HL-60 (cell line): ENCODE data around the gene DCT.

Experiments used
- DNase-seq, 2 experiments: peaks; one replicate each; pipeline ENCODE4 v3.0.0-alpha.2; 2010 to 2020; ENCODE audit warnings: low read depth in 1 of 2, low spot score in 1 of 2
- H3K27ac ChIP-seq: fragments of 250-450 bp; sonication (Bioruptor Pico); replicated peaks from 2 replicates; pipeline ENCODE4 v1.5.1; 2020; ENCODE audit warnings: mild to moderate bottlenecking, moderate library complexity
- H3K27me3 ChIP-seq: fragments of 250-450 bp; sonication (Bioruptor Pico); 2 replicates; pipeline ENCODE4 v1.5.1; 2021; ENCODE audit warnings: mild to moderate bottlenecking, moderate library complexity; ENCODE audit not compliant: insufficient read depth, poor library complexity, severe bottlenecking
- H3K4me3 ChIP-seq: replicated peaks from 2 replicates; pipeline ENCODE4 v1.5.1; 2011; ENCODE audit warnings: mild to moderate bottlenecking, control low read depth, low read length; ENCODE audit not compliant: insufficient read depth
- CTCF ChIP-seq: IDR thresholded peaks from one replicate; pipeline ENCODE4 v1.5.1; 2011; ENCODE audit warnings: low read length, control low read depth, inconsistent platforms; ENCODE audit not compliant: insufficient read depth
- GABPA ChIP-seq: IDR thresholded peaks from 2 replicates; pipeline ENCODE4 v1.6.1; 2012; ENCODE audit warnings: low read depth
- POLR2AphosphoS5 ChIP-seq: IDR thresholded peaks from 2 replicates; pipeline ENCODE4 v1.6.1; 2012; ENCODE audit warnings: low read depth
- REST ChIP-seq: IDR thresholded peaks from 2 replicates; pipeline ENCODE4 v1.6.1; 2012; ENCODE audit warnings: low read depth; ENCODE audit not compliant: insufficient replicate concordance
- SPI1 ChIP-seq: IDR thresholded peaks from 2 replicates; pipeline ENCODE4 v1.6.1; 2012; ENCODE audit warnings: low read depth, mild to moderate bottlenecking, borderline replicate concordance

DCT gene

GRCh38 chr13:94524407-94524806 is 44.9 kb upstream of the DCT start:
- H3K4me3 ChIP-seq, result no peak overlapping the region
- H3K27ac ChIP-seq, result no peak overlapping the region
- TF ChIP-seq SPI1, result no peak
- TF ChIP-seq GABPA, result no peak
- TF ChIP-seq REST, result no peak
- TF ChIP-seq POLR2AphosphoS5, result no peak
- no peak for TF ChIP-seq CTCF
- peaks cover 3% of the 10 kb centered on the region for H3K27me3 ChIP-seq
- no peak for DNase-seq

GRCh38 chr13:94520001-94520400 is 40.5 kb upstream of the DCT start:
- DNase-seq, result no peak
- TF ChIP-seq POLR2AphosphoS5, result no peak
- no peak for TF ChIP-seq REST
- no peak for TF ChIP-seq GABPA
- TF ChIP-seq SPI1, result no peak
- no peak for TF ChIP-seq CTCF

GRCh38 chr13:94516456-94516855 is 37.0 kb upstream of the DCT start:
- no peak overlapping the region for H3K27ac ChIP-seq
- H3K4me3 ChIP-seq, result no peak overlapping the region
- no peaks in the 10 kb centered on the region for H3K27me3 ChIP-seq
- no peak for TF ChIP-seq POLR2AphosphoS5
- TF ChIP-seq GABPA, result no peak
- TF ChIP-seq CTCF, result no peak
- TF ChIP-seq REST, result no peak
- no peak for TF ChIP-seq SPI1
- DNase-seq, result no peak

More at GRCh38 chr13:94520001-94520400, 40.5 kb upstream of the DCT start:
- Histone ChIP-seq H3K27me3 (no peaks in the 10 kb centered on the region), H3K4me3 (no peak overlapping the region), H3K27ac (no peak overlapping the region)
